Measurements from ENCODE around the gene CDH4. TPM values are rescaled to one million over a fixed set of nuclear protein-coding genes. Genes with fewer than 3 reads are reported as not detected.

The CDH4 gene
- total and polyA plus RNA-seq, 2 donors (not counting 3 experiments of a cell fraction or from before 2014, with no cell fraction given) = 0.17 to 0.51 TPM

DNA sequence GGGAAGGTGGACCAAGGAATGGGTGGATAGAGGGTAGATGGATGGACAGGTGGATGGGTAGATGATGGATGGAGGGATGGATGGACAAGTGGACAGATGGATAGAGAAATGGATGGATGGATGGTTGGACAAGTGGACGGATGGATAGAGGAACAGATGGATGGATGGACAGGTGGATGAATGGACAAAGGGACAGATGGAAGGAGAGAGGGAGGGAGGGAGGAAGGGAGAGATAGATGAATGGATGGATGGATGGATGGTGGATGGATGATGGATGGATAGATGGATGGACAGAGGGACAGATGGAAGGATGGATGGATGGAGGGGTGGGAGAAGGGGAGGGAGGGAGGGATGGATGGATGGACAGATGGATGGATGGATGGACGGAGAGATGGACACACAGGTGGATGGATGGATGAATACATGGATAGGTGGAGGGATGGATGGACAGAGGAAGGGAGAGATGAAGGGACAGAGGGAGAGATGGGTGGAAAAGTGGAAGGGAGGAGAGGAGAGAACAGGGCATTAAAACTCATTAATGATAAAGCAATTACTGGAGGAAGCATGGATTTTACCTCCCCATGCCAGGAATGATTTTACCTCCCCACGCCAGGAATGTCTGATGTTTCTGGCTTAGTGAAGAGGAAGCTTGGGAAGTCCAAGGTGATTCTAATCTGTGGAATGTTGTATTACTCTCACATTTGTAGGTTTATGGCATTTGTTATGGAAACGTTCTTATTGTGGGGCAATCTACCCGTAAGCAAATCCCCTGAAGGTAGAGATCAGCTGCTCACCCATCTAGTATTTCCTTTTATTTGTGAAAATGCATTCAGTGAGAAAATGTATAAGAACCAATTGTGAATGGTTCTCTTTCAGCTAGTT, 430.3 kb downstream of the CDH4 start:
- no peaks in the 10 kb centered on the region for H3K79me2 ChIP-seq (ENCODE audit: control insufficient read depth, insufficient read depth, low read length)
- H3K27me3 ChIP-seq (ENCODE audit: control insufficient read depth in 2 of 2, insufficient read depth in 2 of 2, low read length in 2 of 2) = no peaks in the 10 kb centered on the region
- H3K9me3 ChIP-seq (replicated peaks; ENCODE audit: control insufficient read depth, insufficient read depth, low read length) = peaks cover 8% of the 10 kb centered on the region
- POLR2A ChIA-PET = no interaction called here
- H3K9ac ChIP-seq (replicated peaks; ENCODE audit: extremely low read depth, insufficient read depth, low read length) = no peak overlapping the region
- no TSS peak for BruUV-seq (replicated peaks)
- H3K27ac ChIP-seq (ENCODE audit: insufficient read depth, low read depth, low read length) = no peak overlapping the region
- FAIRE-seq = no peak
- no peaks in the 10 kb centered on the region for H3K36me3 ChIP-seq (ENCODE audit: control insufficient read depth in 2 of 2, extremely low read depth in 1 of 2, insufficient read depth in 2 of 2, low read length in 2 of 2)
- dilution Hi-C loops (cut with MboI; ENCODE audit: extremely low pct_ligation_motif_present, low sequenced_read_pairs) = no loop called here
- no peaks in the 10 kb centered on the region for H3K4me1 ChIP-seq (ENCODE audit: control insufficient read depth, extremely low read depth, insufficient read depth, low read length)
- H3K9me1 ChIP-seq (replicated peaks; ENCODE audit: control insufficient read depth, extremely low read depth, insufficient read depth, low read length) = no peaks in the 10 kb centered on the region
- DNase-seq (ENCODE audit: low read depth, low spot score) = no peak
- CTCF ChIA-PET = no interaction called here
- H3K4me3 ChIP-seq (replicated peaks in 1 of 3; ENCODE audit: insufficient read depth in 1 of 3, low read depth in 1 of 3, low read length in 3 of 3) = no peak overlapping the region
- H4K20me1 ChIP-seq (replicated peaks; ENCODE audit: control insufficient read depth, extremely low read depth, insufficient read depth, low read length) = no peaks in the 10 kb centered on the region
- TF ChIP-seq MAX (IDR thresholded peaks at IDR 0.05; ENCODE audit: insufficient read depth, insufficient read length) = no peak
- no peak for TF ChIP-seq POLR2AphosphoS5 (IDR thresholded peaks at IDR 0.05; ENCODE audit: insufficient read depth, low read depth, low read length)
- no peak for TF ChIP-seq FOS (IDR thresholded peaks at IDR 0.05; ENCODE audit: borderline replicate concordance, insufficient read depth, low read length)
- TF ChIP-seq MYC (IDR thresholded peaks at IDR 0.05; ENCODE audit: low read depth, low read length) = no peak
- TF ChIP-seq GATA2 (IDR thresholded peaks at IDR 0.05; ENCODE audit: insufficient read depth, insufficient read length, low read depth, low read length) = no peak
- TF ChIP-seq EZH2 (IDR thresholded peaks at IDR 0.05; ENCODE audit: borderline replicate concordance, low read depth, low read length, severe bottlenecking) = no peak
- TF ChIP-seq JUN (IDR thresholded peaks at IDR 0.05; ENCODE audit: borderline replicate concordance, insufficient read depth, insufficient read length, low read depth) = no peak
- TF ChIP-seq, protein P1, sequence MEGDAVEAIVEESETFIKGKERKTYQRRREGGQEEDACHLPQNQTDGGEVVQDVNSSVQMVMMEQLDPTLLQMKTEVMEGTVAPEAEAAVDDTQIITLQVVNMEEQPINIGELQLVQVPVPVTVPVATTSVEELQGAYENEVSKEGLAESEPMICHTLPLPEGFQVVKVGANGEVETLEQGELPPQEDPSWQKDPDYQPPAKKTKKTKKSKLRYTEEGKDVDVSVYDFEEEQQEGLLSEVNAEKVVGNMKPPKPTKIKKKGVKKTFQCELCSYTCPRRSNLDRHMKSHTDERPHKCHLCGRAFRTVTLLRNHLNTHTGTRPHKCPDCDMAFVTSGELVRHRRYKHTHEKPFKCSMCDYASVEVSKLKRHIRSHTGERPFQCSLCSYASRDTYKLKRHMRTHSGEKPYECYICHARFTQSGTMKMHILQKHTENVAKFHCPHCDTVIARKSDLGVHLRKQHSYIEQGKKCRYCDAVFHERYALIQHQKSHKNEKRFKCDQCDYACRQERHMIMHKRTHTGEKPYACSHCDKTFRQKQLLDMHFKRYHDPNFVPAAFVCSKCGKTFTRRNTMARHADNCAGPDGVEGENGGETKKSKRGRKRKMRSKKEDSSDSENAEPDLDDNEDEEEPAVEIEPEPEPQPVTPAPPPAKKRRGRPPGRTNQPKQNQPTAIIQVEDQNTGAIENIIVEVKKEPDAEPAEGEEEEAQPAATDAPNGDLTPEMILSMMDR (IDR thresholded peaks at IDR 0.05; ENCODE audit: extremely low read depth in 1 of 2, insufficient read depth in 1 of 2, low read depth in 1 of 2, low read length in 2 of 2) = no peak
- no peak for TF ChIP-seq POLR2A (IDR thresholded peaks at IDR 0.05; ENCODE audit: low read depth, low read length)
- intact Hi-C loops (cut with micrococcal nuclease) = no loop called here
- H2AFZ ChIP-seq (ENCODE audit: low read depth, low read length) = no peak overlapping the region
- H3K4me2 ChIP-seq (ENCODE audit: insufficient read depth, low read length) = no peak overlapping the region

All from endothelial cell of umbilical vein (primary cell).